Activated CD8-positive, alpha-beta memory T cell treated with anti-CD3 and anti-CD28 coated beads, Interleukin-2, amount 50 U/mL, for 4 hours (primary cell): Measurements from ENCODE around the gene ARHGEF4.

Experiments used
- DNase-seq: peaks from one replicate; pipeline ENCODE4 v3.0.0-alpha.2; 2020

The ARHGEF4 gene

DNA sequence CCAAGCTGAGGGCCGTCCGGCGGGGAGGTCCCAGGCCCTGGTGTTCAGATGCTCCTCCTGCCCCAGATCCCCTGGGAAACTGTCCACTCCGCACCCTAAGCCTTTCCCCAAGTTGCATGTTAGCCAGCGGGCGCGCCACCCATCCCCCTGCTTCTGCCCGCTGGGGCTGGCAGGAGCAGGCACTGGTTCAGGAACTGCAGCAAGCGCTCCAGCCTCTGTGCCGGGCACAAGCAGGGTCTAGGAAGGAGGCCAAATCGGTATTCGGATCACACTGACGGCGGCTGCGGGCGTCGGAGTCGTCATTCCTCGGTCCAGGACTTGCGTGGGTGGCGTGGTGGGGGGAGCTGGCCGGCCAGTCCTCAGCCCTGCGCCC, 202.8 kb downstream of the ARHGEF4 start:
- no peak for DNase-seq

DNA sequence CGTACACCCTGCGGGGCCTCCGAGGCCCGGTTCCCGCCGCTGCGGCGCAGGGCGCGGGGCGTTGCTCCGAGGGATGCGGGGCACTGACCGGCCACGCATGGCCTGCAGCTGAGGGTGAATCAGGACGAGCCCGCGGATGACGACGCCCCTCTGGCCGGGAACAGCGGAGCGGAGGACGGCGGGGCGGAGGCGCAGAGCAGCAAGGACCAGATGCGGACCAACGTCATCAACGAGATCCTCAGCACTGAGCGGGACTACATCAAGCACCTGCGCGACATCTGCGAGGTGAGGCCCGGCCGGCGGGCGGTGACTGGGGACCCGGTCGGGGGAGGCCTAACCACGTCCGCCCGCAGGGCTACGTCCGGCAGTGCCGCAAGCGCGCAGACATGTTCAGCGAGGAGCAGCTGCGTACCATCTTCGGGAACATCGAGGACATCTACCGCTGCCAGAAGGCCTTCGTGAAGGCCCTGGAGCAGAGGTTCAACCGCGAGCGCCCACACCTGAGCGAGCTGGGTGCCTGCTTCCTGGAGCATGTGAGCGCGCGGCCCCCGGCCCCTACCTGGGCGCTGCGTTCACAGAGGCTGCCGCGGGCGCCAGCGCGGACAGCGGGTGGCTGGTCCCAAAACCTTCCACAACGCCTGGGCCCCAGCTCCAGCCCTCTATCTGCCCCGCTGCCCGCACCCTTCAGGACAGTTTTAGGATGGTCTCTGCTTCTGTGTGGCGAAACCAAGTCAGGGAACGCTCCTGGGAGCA, 203.4 kb downstream of the ARHGEF4 start:
- peak; percentile 44 for DNase-seq

DNA sequence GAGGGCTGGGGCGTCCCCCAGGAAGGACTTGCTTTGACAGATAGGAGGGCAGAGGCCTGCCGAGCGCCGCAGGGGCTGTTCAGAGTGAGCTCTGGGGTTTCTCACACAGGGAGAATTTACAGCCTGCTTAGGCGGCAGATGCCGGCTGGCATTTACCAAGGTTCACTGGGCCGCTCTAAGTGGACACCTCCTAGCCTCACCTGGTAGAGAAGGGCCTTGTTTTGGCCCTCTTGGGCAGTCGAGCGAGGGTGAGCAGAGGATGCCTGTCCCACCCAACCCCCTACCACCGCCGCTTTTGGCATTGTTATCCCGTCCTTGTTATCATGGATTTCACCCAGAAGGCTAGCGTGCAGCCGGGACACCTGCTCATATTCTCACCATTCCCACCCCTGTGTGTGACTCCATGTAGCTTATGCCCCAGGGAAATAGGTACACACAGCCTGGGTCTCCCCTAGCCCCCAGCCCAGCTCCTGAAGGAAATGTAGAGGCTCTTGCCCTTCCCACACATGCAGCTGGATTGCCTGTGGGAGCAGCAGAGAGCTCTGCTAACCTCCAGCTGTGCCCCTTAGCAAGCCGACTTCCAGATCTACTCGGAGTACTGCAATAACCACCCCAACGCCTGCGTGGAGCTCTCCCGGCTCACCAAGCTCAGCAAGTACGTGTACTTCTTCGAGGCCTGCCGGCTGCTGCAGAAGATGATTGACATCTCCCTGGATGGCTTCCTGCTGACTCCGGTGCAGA, 204.1 kb downstream of the ARHGEF4 start:
- DNase-seq = no peak

DNA sequence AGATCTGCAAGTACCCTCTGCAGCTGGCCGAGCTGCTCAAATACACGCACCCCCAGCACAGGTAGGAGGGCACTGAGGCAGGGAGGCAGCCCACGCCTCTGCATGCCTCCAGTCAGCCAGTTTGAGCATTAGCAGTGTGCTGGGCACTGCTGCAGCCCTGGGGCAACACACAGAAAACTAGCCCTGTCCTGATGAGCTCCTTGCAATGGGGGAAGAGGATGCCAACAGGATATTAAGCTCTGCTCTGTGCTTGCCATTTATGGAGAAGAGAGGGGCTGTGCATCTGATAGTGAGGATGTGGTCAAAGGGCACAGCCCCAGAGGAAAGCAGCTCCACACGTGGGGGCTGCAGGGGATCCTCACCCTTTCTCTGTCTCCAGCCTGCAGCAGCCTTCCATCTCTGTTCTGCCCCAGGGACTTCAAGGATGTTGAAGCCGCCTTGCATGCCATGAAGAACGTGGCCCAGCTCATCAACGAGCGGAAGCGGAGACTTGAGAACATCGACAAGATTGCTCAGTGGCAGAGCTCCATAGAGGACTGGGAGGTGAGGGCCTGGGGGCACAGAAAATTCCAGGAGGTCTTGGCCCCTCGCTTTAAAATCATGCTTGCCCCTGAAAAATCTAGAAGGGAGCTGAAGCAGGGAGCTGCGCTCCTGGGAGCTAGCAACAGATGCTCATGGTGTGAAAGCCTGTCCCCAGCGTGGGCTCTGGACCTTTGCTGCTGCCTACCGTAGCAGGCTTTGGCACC, 204.9 kb downstream of the ARHGEF4 start:
- DNase-seq = no peak

DNA sequence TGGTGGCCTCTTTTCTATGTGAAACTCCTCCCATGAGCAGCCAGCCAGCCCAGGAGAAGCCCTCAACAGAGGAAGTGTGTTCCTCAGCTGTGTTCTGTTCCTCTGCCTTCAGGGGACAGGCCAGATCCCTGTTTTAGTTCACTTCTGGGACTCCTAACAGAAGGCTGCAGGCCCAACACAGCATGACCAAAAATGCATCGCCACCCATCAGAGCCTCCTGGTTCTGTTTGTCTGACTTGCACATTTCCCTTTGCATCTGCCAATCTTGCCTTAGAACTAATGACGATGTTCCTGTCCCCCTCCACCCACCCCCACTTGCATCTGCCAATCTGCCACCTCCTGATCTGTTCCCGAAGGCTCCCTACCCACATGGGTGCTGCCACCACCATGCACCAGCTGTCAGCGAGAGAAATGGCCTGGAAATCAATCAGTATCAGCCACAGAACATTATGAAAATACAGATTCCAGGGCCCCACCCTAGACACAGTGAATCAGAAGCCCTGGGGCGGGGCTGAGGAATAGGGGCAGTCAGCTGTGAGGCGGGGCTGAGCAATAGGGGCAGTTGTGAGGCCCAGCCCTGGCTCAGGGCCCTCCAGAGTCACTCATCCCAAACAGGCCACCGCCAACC, 205.5 kb downstream of the ARHGEF4 start:
- no peak for DNase-seq

DNA sequence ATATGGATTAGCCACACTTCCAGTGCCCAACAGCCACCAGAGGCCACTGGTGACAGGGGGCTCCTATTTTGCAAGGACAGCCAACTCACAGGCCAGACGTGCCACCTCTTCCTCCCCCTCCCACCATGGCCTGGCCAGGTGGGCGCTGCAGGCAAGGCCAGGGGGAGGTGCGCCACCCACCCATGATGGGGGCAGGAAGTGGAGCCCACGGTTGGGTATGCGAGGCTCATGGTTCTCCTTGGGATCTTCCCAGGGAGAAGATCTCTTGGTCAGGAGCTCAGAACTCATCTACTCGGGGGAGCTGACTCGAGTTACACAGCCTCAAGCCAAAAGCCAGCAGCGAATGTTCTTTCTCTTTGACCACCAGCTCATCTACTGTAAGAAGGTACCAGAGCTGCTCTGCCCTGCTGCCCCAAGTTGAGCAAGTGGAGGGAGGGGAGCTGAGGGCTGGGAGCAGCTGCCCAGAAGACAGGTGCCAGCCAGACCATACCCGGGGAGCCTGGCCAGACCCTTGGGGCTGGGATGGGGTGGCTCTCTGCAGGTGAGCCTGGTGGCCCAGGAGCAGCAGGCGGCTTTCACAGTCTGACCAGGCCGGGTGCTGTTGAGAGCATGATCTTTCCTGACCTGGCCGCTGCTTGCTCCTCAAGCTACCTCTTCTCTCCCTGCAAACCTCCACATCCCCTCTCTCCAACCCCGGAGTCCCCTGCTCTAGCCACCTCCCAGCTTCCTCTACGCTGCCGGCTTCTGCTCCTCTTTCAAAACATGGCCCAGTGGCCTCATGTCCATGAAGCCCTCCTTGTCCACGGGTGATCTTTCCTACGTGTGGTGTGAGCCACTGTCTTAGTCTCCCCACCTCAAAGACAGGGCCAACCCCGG, 206.7 kb downstream of the ARHGEF4 start:
- DNase-seq = no peak

DNA sequence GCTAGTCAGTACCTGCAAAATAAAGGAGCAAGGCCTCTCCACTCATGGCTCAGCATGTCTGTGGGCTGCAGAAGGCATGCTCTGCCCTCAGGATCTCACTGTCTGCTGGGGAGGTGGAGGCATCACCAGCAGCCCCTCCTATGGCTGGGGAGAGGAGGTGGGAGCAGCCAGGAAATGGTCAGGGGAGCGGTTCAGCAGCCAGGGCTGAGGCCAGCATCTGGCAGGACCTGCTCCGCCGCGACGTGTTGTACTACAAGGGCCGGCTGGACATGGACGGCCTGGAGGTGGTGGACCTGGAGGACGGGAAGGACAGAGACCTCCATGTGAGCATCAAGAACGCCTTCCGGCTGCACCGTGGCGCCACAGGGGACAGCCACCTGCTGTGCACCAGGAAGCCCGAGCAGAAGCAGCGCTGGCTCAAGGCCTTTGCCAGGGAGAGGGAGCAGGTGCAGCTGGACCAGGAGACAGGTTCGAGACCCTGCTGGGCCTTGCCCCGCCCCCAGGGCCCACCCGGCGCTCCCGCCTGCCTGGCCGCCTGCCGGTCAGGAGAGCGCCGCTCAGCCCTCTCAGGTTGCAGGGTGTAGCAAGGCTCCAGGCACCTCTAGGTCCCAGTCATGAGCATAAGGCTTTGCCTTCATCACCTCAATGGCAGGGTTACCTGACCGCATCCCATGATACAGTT, 207.5 kb downstream of the ARHGEF4 start:
- no peak for DNase-seq

DNA sequence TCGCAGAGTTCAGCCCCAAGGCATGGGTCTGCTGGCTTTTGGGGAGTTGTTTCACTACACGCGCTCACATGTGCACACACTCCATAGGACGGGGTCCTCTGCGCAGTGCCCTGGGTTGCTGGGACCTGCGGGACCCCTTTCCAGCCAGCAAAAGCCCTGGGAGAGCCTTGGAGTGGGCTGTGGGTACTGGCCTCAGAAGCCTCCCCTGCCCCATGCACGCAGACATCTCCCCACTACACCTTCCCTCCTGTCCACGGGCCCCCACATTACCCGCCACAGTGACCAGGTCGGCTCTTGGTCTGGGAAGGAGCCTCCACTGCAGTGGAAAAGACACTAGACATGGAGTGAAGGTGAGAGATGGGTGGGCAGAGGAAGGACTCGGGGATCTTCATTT, 208.0 kb downstream of the ARHGEF4 start:
- DNase-seq = no peak

DNA sequence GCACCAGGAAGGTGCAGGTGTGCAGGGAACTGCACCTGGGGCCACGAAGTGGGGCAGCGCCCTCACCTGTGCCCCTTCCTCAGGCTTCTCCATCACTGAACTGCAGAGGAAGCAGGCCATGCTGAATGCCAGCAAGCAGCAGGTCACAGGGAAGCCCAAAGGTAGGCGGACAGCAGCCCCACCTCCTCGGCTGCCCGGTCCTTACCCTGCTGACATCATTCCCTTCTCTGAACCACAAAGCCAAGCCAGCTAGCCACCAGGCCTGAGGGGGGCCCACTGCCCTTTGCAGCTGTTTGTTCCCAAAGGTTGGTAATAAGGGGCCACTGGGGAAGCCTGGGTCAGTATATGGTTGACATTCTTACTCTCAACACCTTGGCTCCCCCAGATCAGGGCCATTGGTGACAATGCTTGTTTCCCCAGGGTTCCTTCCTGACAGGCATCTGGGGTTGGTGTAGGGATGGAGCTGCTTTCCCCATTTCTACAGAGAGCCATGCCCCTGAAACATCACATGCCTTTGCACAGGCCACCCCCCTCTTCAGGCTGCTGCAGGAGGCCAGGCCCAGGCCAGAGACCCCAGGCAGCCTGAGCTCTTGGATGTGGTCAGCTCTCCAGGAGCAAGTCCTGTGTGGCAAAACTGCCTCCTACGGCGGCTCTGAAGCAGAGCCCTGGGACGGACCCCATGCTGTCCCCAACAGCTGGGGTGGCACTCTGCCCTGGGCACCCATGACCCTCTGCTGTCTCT, 208.7 kb downstream of the ARHGEF4 start:
- no peak for DNase-seq

DNA sequence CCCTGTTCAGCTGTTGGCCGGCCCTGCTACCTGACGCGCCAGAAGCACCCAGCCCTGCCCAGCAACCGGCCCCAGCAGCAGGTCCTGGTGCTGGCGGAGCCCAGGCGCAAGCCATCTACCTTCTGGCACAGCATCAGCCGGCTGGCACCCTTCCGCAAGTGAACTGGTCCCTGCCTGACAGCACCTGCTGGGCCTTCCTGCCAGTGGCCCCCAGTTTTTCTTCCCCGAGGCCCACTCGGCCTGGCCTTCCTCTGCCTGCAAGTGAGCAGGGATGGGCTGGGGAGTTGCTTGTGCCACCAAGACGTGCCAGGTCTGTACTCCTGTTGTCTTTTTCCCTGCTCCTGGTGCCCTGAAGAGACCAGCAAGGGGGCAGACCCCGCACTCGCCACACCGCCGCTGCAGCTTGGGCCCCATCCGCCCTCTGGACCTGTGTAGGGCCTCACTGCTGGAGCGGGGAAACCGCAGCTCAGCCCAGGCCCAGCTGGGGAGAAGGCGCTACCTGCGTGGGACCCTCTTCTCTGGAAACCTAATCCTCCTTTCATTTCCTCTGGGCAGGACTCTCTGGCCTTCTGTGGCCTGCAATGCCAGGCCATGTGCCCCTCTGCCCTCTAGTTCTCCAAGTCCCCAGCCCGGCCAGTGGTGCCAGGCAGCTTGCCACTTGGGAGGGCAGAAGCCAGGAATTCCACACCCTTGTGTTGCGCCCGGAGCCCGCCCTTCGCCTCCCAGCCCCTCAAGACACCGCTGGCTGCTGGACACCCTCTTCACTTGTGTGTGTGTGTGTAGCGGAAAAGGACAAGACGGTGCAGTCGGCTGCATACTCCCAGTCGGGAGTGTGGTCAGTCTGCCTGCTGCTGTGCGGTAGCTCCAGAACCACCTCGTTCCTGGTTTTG, 209.6 kb downstream of the ARHGEF4 start:
- DNase-seq = no peak

DNA sequence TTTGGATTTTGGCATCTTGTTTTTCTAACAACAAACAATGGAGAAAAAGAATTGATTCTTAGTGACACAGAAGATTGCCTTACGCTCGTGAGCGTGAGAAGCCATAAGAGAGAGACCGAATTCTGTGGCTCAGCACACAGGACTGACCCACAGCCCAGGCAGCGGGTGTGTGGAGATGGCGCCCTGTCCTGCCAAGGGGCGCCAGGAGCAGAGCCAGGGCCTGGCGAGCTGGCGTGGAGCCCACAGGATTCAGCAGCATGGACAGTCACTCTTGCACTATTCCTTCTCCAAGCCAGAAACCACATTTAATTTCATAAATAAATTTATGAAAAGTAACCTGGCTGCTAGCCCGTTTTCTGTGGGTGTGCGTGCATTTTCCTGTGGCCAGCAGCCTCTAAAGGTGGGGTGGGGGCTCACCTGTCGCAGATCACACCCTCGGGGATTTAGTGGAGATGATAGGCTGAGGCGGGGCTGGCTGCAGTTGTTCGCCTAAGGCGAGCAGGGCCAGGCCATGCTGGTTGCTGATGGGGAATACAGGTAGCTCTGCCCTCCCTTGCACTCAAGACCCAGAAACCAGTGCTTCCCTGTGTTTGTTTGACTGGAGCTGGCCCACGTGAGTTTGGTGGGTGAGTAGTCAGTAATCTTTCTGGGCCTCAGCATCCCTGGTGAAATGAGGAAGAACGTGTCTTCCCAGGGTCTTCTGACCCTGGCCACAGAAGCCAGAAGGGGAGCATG, 210.4 kb downstream of the ARHGEF4 start:
- no peak for DNase-seq

DNA sequence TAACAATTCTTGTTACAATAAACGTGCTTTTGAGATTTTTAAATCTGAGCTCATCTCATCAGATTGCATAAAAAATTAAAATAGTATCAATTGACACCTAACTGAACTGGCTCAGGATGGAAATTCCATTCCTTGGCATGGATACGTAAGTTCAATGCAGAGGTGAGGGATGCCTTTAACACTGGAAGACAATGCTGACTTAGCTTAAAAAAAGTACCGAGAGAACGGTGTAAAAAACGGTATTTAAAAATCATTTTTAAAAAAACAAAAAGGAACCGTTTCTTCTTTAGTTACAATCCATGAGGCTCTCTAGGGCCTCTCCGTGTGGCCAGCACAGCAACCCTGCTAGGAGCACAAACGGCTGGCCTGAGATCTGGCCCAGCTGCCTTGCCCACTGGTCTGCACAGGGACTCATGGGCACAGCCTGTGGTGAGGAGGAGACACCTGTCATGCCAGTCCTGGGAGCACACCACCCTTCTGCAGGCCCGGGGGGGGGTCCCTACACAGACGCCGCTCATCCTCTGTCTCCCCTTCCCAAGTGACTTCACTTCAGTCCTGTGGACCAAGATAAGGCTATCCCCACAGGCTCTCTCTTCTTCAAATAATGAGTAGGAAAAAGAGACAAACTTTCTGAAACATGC, 211.3 kb downstream of the ARHGEF4 start:
- no peak for DNase-seq

DNA sequence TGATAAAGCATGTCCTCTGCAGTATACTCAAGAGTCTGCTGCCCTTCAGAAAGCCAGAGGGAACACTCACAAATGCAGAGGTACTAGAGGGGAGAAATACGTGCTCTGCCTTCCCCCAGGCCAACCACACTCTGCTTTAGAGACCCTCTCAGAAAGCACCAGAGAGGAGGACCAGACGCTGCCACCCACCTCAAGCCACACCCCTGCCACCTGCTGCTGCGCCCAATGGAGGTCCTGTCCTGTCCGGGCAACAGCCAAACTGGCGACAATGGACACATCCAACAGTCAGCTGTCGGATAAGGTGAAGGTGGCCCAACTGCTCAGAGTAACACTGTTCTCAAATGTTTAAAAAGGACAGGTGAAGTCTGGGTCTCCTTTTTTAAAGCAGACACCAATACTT, 211.9 kb downstream of the ARHGEF4 start:
- no peak for DNase-seq

DNA sequence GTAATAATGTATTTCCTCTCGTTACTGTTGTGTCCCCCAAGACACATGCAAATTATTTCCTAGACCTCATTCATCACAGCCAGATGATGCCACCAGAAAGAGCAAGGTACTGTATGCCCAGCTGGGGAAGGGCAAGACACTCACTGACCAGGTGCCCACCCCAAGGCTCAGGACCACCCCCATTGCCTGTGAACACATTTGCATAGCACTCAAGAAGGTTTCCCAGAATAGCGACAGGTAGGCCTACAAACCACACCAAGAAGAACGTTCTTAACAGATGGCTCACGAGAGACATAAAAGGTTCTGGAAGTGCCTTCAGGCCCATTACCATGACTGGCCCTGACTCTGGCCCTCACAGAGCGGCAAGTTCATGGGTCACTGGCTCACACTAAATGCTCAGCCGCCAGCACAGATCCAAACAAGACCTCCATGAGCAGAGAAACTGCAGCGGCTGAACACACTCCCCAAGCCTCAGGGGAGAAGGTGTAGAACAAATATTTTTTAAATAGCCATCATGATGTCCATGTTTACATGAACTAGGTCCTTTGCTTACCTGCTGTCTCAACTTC, 212.5 kb downstream of the ARHGEF4 start:
- no peak for DNase-seq

DNA sequence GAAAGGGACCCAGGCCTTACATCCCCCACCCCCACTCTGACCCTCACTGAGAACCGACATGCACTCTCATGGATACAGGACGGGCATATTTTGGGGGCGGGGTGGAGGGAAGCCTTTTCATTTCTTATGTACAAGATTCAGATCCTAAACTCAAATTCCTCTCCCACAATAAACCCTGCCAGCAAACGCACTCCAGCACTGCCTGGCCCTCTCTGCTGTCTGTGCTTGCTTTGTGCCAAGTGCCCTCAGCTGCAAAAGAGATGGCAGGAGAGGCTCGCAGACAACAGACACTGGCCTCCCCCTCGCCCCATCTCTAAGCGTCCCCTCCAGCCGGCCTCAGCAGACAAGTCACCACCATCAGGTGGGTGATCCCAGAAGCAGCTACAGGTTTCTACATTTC, 214.2 kb downstream of the ARHGEF4 start:
- DNase-seq = no peak

DNA sequence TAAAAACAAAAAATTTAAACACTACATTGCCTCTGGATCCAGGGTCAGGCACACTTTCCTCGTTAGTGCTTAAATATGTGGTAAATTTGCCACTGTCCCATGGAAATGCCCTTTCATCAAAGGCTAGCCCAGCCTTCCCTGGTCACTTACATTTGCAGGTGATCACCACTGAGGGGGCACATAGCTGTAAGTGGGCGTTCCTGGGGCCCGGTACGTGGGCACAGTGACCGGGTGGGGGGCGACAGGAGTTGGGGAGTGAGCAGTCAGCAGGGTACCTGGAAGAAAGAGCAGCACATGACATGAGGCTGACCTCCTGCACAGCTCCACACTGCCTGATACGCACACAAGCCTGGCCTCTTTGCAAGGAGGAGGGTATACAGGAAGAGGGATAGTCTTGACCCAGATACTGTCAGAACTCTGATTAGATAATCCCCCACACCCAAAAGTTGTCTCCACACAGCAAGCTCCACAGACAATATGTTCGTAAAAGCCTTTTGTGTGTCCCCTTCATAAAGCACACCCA, 216.1 kb downstream of the ARHGEF4 start:
- no peak for DNase-seq

DNA sequence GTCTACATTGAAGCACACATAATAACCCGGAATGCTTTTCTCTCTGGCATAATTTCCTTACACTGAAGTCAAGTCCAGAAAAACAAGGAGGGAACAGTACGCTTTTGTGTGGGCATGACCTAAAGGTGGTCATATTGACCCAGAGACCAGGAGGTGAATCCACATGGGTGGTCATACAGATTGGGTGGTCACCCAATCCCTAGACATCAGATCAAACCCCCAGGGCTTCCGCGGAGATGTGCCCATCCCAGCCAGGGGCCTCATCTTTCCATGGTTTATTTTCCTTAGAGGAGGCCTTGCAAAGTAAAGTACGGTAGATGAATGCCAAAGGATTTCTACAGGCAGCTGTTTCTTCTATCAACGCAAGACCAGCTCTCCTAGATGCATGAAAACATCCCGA, 217.8 kb downstream of the ARHGEF4 start:
- no peak for DNase-seq
